HEK293 (cell line): Measurements from ENCODE around the gene VANGL2.

Experiments used
- ATF2 ChIP-seq: fragments of 450-650 bp; formaldehyde crosslinking; IDR thresholded peaks from 2 replicates; pipeline ENCODE4 v1.5.1; 2016; ENCODE audit warnings: missing biosample characterization, missing genetic modification characterization, low read depth
- HIC1 ChIP-seq: fragments of 450-650 bp; formaldehyde crosslinking; IDR thresholded peaks from 2 replicates; pipeline ENCODE4 v1.5.1; 2016; ENCODE audit warnings: missing biosample characterization, missing genetic modification characterization
- TRIM28 ChIP-seq: IDR thresholded peaks from 2 replicates; pipeline ENCODE4 v1.6.1; 2011; ENCODE audit warnings: low read length, control low read depth, borderline replicate concordance
- ZNF114 ChIP-seq: fragments of 450-650 bp; formaldehyde crosslinking; IDR thresholded peaks from 2 replicates; pipeline ENCODE4 v1.5.0; 2017; ENCODE audit warnings: missing biosample characterization, missing genetic modification characterization
- ZNF202 ChIP-seq: fragments of 450-650 bp; formaldehyde crosslinking; IDR thresholded peaks from 2 replicates; pipeline ENCODE4 v1.5.1; 2016; ENCODE audit warnings: missing biosample characterization, missing genetic modification characterization, borderline replicate concordance
- ZNF324 ChIP-seq: fragments of 450-650 bp; formaldehyde crosslinking; IDR thresholded peaks from 2 replicates; pipeline ENCODE4 v1.5.1; 2016; ENCODE audit warnings: missing biosample characterization, missing genetic modification characterization
- ZNF449 ChIP-seq: fragments of 450-650 bp; formaldehyde crosslinking; IDR thresholded peaks from 2 replicates; pipeline ENCODE4 v1.5.1; 2017; ENCODE audit warnings: missing biosample characterization, mild to moderate bottlenecking, missing genetic modification characterization, moderate library complexity
- ZNF561 ChIP-seq: fragments of 450-650 bp; IDR thresholded peaks from 2 replicates; pipeline ENCODE4 v1.5.1; 2018; ENCODE audit warnings: missing biosample characterization, missing genetic modification characterization, borderline replicate concordance
- ZNF792 ChIP-seq: fragments of 450-650 bp; formaldehyde crosslinking; IDR thresholded peaks from 2 replicates; pipeline ENCODE4 v1.5.1; 2016; ENCODE audit warnings: missing biosample characterization, missing genetic modification characterization
- ZNF830 ChIP-seq: fragments of 450-650 bp; IDR thresholded peaks from 2 replicates; pipeline ENCODE4 v1.5.0; 2018; ENCODE audit warnings: missing biosample characterization, missing genetic modification characterization, low read depth, mild to moderate bottlenecking, moderate library complexity
- TF ChIP-seq, protein P1 (sequence below): fragments of 450-650 bp; formaldehyde crosslinking; IDR thresholded peaks from 2 replicates; pipeline ENCODE4 v1.5.1; 2016; ENCODE audit warnings: missing biosample characterization, missing genetic modification characterization
- TF ChIP-seq, protein P2 (sequence below): fragments of 450-650 bp; formaldehyde crosslinking; IDR thresholded peaks from 2 replicates; pipeline ENCODE4 v1.5.1; 2016; ENCODE audit warnings: missing biosample characterization, missing genetic modification characterization

- TF ChIP-seq ATF2 (tag by site-specific recombination) (no peak), ZNF830 (tag by site-specific recombination) (no peak), ZNF561 (no peak), ZNF324 (tag by site-specific recombination) (no peak), ZNF792 (tag by site-specific recombination) (no peak), ZNF449 (tag by site-specific recombination) (no peak), ZNF114 (no peak), TRIM28 (no peak), HIC1 (no peak), ZNF202 (tag by site-specific recombination) (no peak)
- TF ChIP-seq, protein P1, sequence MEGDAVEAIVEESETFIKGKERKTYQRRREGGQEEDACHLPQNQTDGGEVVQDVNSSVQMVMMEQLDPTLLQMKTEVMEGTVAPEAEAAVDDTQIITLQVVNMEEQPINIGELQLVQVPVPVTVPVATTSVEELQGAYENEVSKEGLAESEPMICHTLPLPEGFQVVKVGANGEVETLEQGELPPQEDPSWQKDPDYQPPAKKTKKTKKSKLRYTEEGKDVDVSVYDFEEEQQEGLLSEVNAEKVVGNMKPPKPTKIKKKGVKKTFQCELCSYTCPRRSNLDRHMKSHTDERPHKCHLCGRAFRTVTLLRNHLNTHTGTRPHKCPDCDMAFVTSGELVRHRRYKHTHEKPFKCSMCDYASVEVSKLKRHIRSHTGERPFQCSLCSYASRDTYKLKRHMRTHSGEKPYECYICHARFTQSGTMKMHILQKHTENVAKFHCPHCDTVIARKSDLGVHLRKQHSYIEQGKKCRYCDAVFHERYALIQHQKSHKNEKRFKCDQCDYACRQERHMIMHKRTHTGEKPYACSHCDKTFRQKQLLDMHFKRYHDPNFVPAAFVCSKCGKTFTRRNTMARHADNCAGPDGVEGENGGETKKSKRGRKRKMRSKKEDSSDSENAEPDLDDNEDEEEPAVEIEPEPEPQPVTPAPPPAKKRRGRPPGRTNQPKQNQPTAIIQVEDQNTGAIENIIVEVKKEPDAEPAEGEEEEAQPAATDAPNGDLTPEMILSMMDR (tag by site-specific recombination), result no peak
- TF ChIP-seq, protein P2, sequence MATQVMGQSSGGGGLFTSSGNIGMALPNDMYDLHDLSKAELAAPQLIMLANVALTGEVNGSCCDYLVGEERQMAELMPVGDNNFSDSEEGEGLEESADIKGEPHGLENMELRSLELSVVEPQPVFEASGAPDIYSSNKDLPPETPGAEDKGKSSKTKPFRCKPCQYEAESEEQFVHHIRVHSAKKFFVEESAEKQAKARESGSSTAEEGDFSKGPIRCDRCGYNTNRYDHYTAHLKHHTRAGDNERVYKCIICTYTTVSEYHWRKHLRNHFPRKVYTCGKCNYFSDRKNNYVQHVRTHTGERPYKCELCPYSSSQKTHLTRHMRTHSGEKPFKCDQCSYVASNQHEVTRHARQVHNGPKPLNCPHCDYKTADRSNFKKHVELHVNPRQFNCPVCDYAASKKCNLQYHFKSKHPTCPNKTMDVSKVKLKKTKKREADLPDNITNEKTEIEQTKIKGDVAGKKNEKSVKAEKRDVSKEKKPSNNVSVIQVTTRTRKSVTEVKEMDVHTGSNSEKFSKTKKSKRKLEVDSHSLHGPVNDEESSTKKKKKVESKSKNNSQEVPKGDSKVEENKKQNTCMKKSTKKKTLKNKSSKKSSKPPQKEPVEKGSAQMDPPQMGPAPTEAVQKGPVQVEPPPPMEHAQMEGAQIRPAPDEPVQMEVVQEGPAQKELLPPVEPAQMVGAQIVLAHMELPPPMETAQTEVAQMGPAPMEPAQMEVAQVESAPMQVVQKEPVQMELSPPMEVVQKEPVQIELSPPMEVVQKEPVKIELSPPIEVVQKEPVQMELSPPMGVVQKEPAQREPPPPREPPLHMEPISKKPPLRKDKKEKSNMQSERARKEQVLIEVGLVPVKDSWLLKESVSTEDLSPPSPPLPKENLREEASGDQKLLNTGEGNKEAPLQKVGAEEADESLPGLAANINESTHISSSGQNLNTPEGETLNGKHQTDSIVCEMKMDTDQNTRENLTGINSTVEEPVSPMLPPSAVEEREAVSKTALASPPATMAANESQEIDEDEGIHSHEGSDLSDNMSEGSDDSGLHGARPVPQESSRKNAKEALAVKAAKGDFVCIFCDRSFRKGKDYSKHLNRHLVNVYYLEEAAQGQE, result no peak
Observed at GRCh38 chr1:160459056-160459455, 58.7 kb downstream of the VANGL2 start.
